Neuronal stem cell (in vitro differentiated cells): ENCODE data around the gene CEBPE. TPM values are rescaled to one million over a fixed set of nuclear protein-coding genes. Genes with fewer than 3 reads are reported as not detected.

Experiments used
- DNase-seq: peaks from one replicate; pipeline ENCODE4 v3.0.0-alpha.2; 2013; ENCODE audit warnings: low spot score
- H2AFZ ChIP-seq: one replicate; pipeline ENCODE4 v1.6.1; 2013; ENCODE audit warnings: mild to moderate bottlenecking, low read length, inconsistent platforms
- H2AK5ac ChIP-seq: 2 replicates; pipeline ENCODE4 v1.6.1; 2013; ENCODE audit warnings: low read depth, mild to moderate bottlenecking, inconsistent platforms, low read length, moderate library complexity, mixed read lengths
- H2BK120ac ChIP-seq: 2 replicates; pipeline ENCODE4 v1.6.1; 2013; ENCODE audit warnings: low read depth, mild to moderate bottlenecking, inconsistent platforms, low read length, moderate library complexity, mixed read lengths
- H2BK12ac ChIP-seq: one replicate; pipeline ENCODE4 v1.6.1; 2013; ENCODE audit warnings: low read length, inconsistent platforms
- H2BK15ac ChIP-seq: 2 replicates; pipeline ENCODE4 v1.6.1; 2013; ENCODE audit warnings: mild to moderate bottlenecking, low read length, inconsistent platforms, mixed read lengths
- H2BK5ac ChIP-seq: one replicate; pipeline ENCODE4 v1.6.1; 2013; ENCODE audit warnings: inconsistent platforms, mild to moderate bottlenecking, low read length, moderate library complexity
- H3K14ac ChIP-seq: one replicate; pipeline ENCODE4 v1.6.1; 2013; ENCODE audit warnings: low read length, inconsistent platforms
- H3K18ac ChIP-seq: 2 replicates; pipeline ENCODE4 v1.6.1; 2013; ENCODE audit warnings: low read length, inconsistent platforms
- H3K23ac ChIP-seq: 2 replicates; pipeline ENCODE4 v1.6.1; 2013; ENCODE audit warnings: low read depth, mild to moderate bottlenecking, mixed read lengths, low read length, inconsistent platforms; ENCODE audit not compliant: poor library complexity
- H3K27ac ChIP-seq: replicated peaks from 3 replicates; pipeline ENCODE4 v1.5.1; 2013; ENCODE audit warnings: low read length, inconsistent platforms
- H3K27me3 ChIP-seq, 3 experiments: 2 replicates each; pipeline ENCODE4 v1.6.1; 2013; ENCODE audit warnings: low read length in 3 of 3, mild to moderate bottlenecking in 2 of 3, inconsistent platforms in 1 of 3, low read depth in 1 of 3, mixed read lengths in 1 of 3, moderate library complexity in 1 of 3; ENCODE audit not compliant: control insufficient read depth in 3 of 3, insufficient read depth in 3 of 3
- H3K36me3 ChIP-seq, 2 donors: replicated peaks in 1 of 2; 2 replicates each; pipeline ENCODE4 v1.6.1; 2013; ENCODE audit warnings: low read length in 2 of 2; ENCODE audit not compliant: control insufficient read depth in 2 of 2, insufficient read depth in 2 of 2
- H3K4ac ChIP-seq: 2 replicates; pipeline ENCODE4 v1.6.1; 2013; ENCODE audit warnings: inconsistent platforms, mild to moderate bottlenecking, low read length, moderate library complexity
- H3K4me1 ChIP-seq, 2 donors: 1 replicate in 1 of 2; 2 replicates in 1 of 2; pipeline ENCODE4 v1.6.1; 2013; ENCODE audit warnings: low read length in 2 of 2, low read depth in 1 of 2; ENCODE audit not compliant: control insufficient read depth in 2 of 2, insufficient read depth in 1 of 2
- H3K4me2 ChIP-seq: one replicate; pipeline ENCODE4 v1.6.1; 2013; ENCODE audit warnings: mild to moderate bottlenecking, low read length, inconsistent platforms; ENCODE audit not compliant: insufficient read depth, poor library complexity, severe bottlenecking
- H3K4me3 ChIP-seq, 2 donors: 2 replicates each; pipeline ENCODE4 v1.5.1; 2013; ENCODE audit warnings: low read length in 2 of 2, mild to moderate bottlenecking in 2 of 2, inconsistent platforms in 1 of 2, moderate library complexity in 1 of 2
- H3K79me1 ChIP-seq: one replicate; pipeline ENCODE4 v1.6.1; 2013; ENCODE audit warnings: low read depth, mild to moderate bottlenecking, inconsistent platforms, low read length, moderate library complexity
- H3K9ac ChIP-seq: one replicate; pipeline ENCODE4 v1.6.1; 2013; ENCODE audit warnings: mild to moderate bottlenecking, low read depth, low read length, inconsistent platforms; ENCODE audit not compliant: poor library complexity
- H3K9me3 ChIP-seq, 2 donors: replicated peaks in 1 of 2; 2 replicates each; pipeline versions ENCODE3 to v1.6.1; 2013; ENCODE audit warnings: low read length in 2 of 2, mild to moderate bottlenecking in 2 of 2, inconsistent platforms in 1 of 2, low read depth in 1 of 2, mixed read lengths in 1 of 2, moderate library complexity in 1 of 2; ENCODE audit not compliant: control insufficient read depth in 2 of 2, insufficient read depth in 1 of 2
- H4K8ac ChIP-seq: one replicate; pipeline ENCODE4 v1.6.1; 2013; ENCODE audit warnings: low read depth, mild to moderate bottlenecking, inconsistent platforms, low read length, moderate library complexity
- H4K91ac ChIP-seq: one replicate; pipeline ENCODE4 v1.6.1; 2013; ENCODE audit warnings: low read length, low read depth, mild to moderate bottlenecking, inconsistent platforms; ENCODE audit not compliant: poor library complexity
- whole genome bisulfite sequencing, 2 donors: extraction: QIAGEN DNeasy Blood & Tissue Kit; methylation state at CpG; one replicate each; pipeline ENCODE4 v1.1.7; 2013; ENCODE audit warnings: missing lambda C conversion rate in 2 of 2, mixed read lengths in 1 of 2; ENCODE audit not compliant: insufficient read length in 2 of 2, insufficient replicate concordance in 1 of 2; ENCODE audit errors: extremely low coverage in 2 of 2; 5-methylcytosine and 5-hydroxymethylcytosine counted together
- polyA plus RNA-seq, 2 experiments: library from polyadenylated mRNA; stranded (reverse); fragments of 200-250 nt; gene quantifications; one replicate each; pipeline ENCODE4 v1.2.3, GENCODE V29; 2013

CEBPE gene
- polyA plus RNA-seq (2013, experiment 1 of 2) = not detected
- not detected for polyA plus RNA-seq (2013, experiment 2 of 2)

GRCh38 chr14:23118506-23119362, at the start of gene CEBPE:
TSS of gene CEBPE (minus strand) at chr14:23119255. CDS start at chr14:23119091, 164 bp downstream.
- H3K18ac ChIP-seq = peak within 1 kb of the TSS; percentile 71
- no peaks in the 10 kb centered on the region for H3K36me3 ChIP-seq
- peak within 1 kb of the TSS; percentile 83 for H2BK15ac ChIP-seq
- H3K23ac ChIP-seq = peak within 1 kb of the TSS; percentile 47
- no peak for DNase-seq
- H3K14ac ChIP-seq = no peak within 1 kb of the TSS
- H2BK12ac ChIP-seq = no peak within 1 kb of the TSS
- H2BK120ac ChIP-seq = no peak within 1 kb of the TSS
- H3K4me3 ChIP-seq = no peak within 1 kb of the TSS
- peaks cover 8 to 13% of the 10 kb centered on the region in 2 donors for H3K4me1 ChIP-seq
- H3K4ac ChIP-seq = no peak within 1 kb of the TSS
- H4K8ac ChIP-seq = no peak within 1 kb of the TSS
- peak within 1 kb of the TSS; percentile 10 for H3K27ac ChIP-seq
- no peaks in the 10 kb centered on the region for H3K9me3 ChIP-seq
- peak within 1 kb of the TSS; percentile 70 for H3K9ac ChIP-seq
- no peak within 1 kb of the TSS for H3K4me2 ChIP-seq
- H3K79me1 ChIP-seq = no peaks in the 10 kb centered on the region
- peak within 1 kb of the TSS; percentile 24 for H2AK5ac ChIP-seq
- no peak within 1 kb of the TSS for H2BK5ac ChIP-seq
- H2AFZ ChIP-seq = peak within 1 kb of the TSS; percentile 73
- no peaks in the 10 kb centered on the region for H3K27me3 ChIP-seq
- H4K91ac ChIP-seq = peak within 1 kb of the TSS; percentile 9
- WGBS, 2 donors = no CpG with 5 or more reads among the region's 32 CpGs

GRCh38 chr14:23168246-23168645, 49.2 kb upstream of the CEBPE start:
- no peak overlapping the region for H2BK5ac ChIP-seq
- H2BK15ac ChIP-seq = no peak overlapping the region
- no peak overlapping the region for H3K18ac ChIP-seq
- H4K91ac ChIP-seq = no peak overlapping the region
- H2AFZ ChIP-seq = no peak overlapping the region
- H3K23ac ChIP-seq = no peak overlapping the region
- WGBS, 2 donors = no CpG with 5 or more reads among the region's 2 CpGs
- no peak overlapping the region for H3K4ac ChIP-seq
- H3K9me3 ChIP-seq = no peaks in the 10 kb centered on the region
- H3K14ac ChIP-seq = no peak overlapping the region
- no peak overlapping the region for H3K4me3 ChIP-seq
- H3K4me1 ChIP-seq = peaks cover 7 to 14% of the 10 kb centered on the region in 2 donors
- no peak overlapping the region for H3K9ac ChIP-seq
- no peak overlapping the region for H4K8ac ChIP-seq
- no peak overlapping the region for H2BK120ac ChIP-seq
- H3K36me3 ChIP-seq = peaks cover 0 to 8% of the 10 kb centered on the region in 2 donors
- no peak overlapping the region for H2AK5ac ChIP-seq
- DNase-seq = no peak
- H3K79me1 ChIP-seq = no peaks in the 10 kb centered on the region
- no peak overlapping the region for H3K27ac ChIP-seq
- no peak overlapping the region for H3K4me2 ChIP-seq
- H2BK12ac ChIP-seq = no peak overlapping the region
- no peaks in the 10 kb centered on the region for H3K27me3 ChIP-seq

GRCh38 chr14:23167116-23167847, 48.2 kb upstream of the CEBPE start:
- Histone ChIP-seq H3K27me3 (no peaks in the 10 kb centered on the region), H3K18ac (peak overlapping the region; percentile 69), H2BK120ac (no peak overlapping the region), H2BK12ac (no peak overlapping the region), H4K91ac (no peak overlapping the region), H3K23ac (no peak overlapping the region), H2AFZ (no peak overlapping the region), H3K9me3 (no peaks in the 10 kb centered on the region), H3K4me2 (no peak overlapping the region), H3K36me3 (peaks cover 0 to 8% of the 10 kb centered on the region in 2 donors), H3K4me1 (peaks cover 7 to 16% of the 10 kb centered on the region in 2 donors), H3K9ac (no peak overlapping the region), H3K14ac (no peak overlapping the region), H2AK5ac (no peak overlapping the region), H4K8ac (no peak overlapping the region), H2BK5ac (no peak overlapping the region), H3K4me3 (no peak overlapping the region), H2BK15ac (no peak overlapping the region), H3K4ac (no peak overlapping the region), H3K27ac (peak overlapping the region; percentile 68), H3K79me1 (no peaks in the 10 kb centered on the region)
- DNase-seq = no peak
- WGBS, 2 donors = no CpG with 5 or more reads among the region's 9 CpGs

- no peak overlapping the region for H3K27ac ChIP-seq
- H3K4me1 ChIP-seq = peaks cover 19 to 22% of the 10 kb centered on the region in 2 donors
- peak overlapping the region; percentile 29 for H2BK5ac ChIP-seq
- H3K4me2 ChIP-seq = no peak overlapping the region
- H2BK15ac ChIP-seq = no peak overlapping the region
- no peak overlapping the region for H2BK120ac ChIP-seq
- H3K4me3 ChIP-seq = no peak overlapping the region
- no peak overlapping the region for H4K91ac ChIP-seq
- no peak overlapping the region for H2AFZ ChIP-seq
- no peaks in the 10 kb centered on the region for H3K79me1 ChIP-seq
- no peak for DNase-seq
- no peak overlapping the region for H3K9ac ChIP-seq
- no peak overlapping the region for H3K23ac ChIP-seq
- H3K27me3 ChIP-seq = no peaks in the 10 kb centered on the region
- no peak overlapping the region for H2AK5ac ChIP-seq
- H3K9me3 ChIP-seq = no peaks in the 10 kb centered on the region
- no peak overlapping the region for H4K8ac ChIP-seq
- H2BK12ac ChIP-seq = no peak overlapping the region
- no peak overlapping the region for H3K18ac ChIP-seq
- WGBS, 2 donors = no CpG with 5 or more reads among the region's 5 CpGs
- no peak overlapping the region for H3K4ac ChIP-seq
- H3K14ac ChIP-seq = no peak overlapping the region
- peaks cover 0 to 9% of the 10 kb centered on the region in 2 donors for H3K36me3 ChIP-seq
Measured at GRCh38 chr14:23164949-23165348, 45.9 kb upstream of the CEBPE start.
